Skeletal muscle satellite cell (primary cell): Measurements from ENCODE around the gene LZTR1.
A peak's percentile ranks its signal among the peaks of the same experiment; 100 is the strongest.
"Not testable (repeated sequence)": the region's sequence is repeated elsewhere in the genome, so short reads cannot be mapped to it uniquely, and the experiment has no call there.

Experiments used
- H3K27me3 ChIP-seq: 2 replicates; pipeline ENCODE4 v1.7.0; 2013; ENCODE audit warnings: low read length; ENCODE audit not compliant: control insufficient read depth, insufficient read depth
- H3K36me3 ChIP-seq: 2 replicates; pipeline ENCODE4 v1.7.0; 2013; ENCODE audit warnings: mild to moderate bottlenecking, control low read depth, low read length; ENCODE audit not compliant: insufficient read depth
- H3K4me1 ChIP-seq: 2 replicates; pipeline ENCODE4 v1.7.0; 2013; ENCODE audit warnings: low read length; ENCODE audit not compliant: control insufficient read depth, insufficient read depth
- H3K4me2 ChIP-seq: 2 replicates; pipeline ENCODE4 v1.7.0; 2013; ENCODE audit warnings: mild to moderate bottlenecking, low read length
- H3K4me3 ChIP-seq: 2 replicates; pipeline ENCODE4 v1.7.0; 2013; ENCODE audit warnings: low read length
- H3K9ac ChIP-seq: 2 replicates; pipeline ENCODE4 v1.7.0; 2013; ENCODE audit warnings: mild to moderate bottlenecking, low read depth, low read length, moderate library complexity
- H3K9me3 ChIP-seq: replicated peaks from 2 replicates; pipeline ENCODE4 v1.7.0; 2013; ENCODE audit warnings: mild to moderate bottlenecking, control low read depth, low read length

Gene LZTR1

GRCh38 chr22:20972014-20972694 lies 9.9 kb upstream of the LZTR1 start:
- not testable (repeated sequence) for H3K4me2 ChIP-seq, H3K4me1 ChIP-seq

GRCh38 chr22:20972933-20973577 lies 9.0 kb upstream of the LZTR1 start:
- H3K36me3 ChIP-seq = no peaks in the 10 kb centered on the region
- no peaks in the 10 kb centered on the region for H3K9me3 ChIP-seq
- no peaks in the 10 kb centered on the region for H3K4me1 ChIP-seq
- H3K27me3 ChIP-seq = peaks cover 11% of the 10 kb centered on the region
- no peak overlapping the region for H3K4me3 ChIP-seq
- H3K9ac ChIP-seq = no peak overlapping the region
- H3K4me2 ChIP-seq = no peak overlapping the region

More at GRCh38 chr22:20972014-20972694, 9.9 kb upstream of the LZTR1 start:
- not testable (repeated sequence) for H3K36me3 ChIP-seq, H3K4me3 ChIP-seq, H3K9me3 ChIP-seq, H3K9ac ChIP-seq
- H3K27me3 ChIP-seq = peaks cover 11% of the 10 kb centered on the region

GRCh38 chr22:20973634-20974286 lies 8.3 kb upstream of the LZTR1 start:
- Histone ChIP-seq H3K9ac (no peak overlapping the region), H3K4me1 (no peaks in the 10 kb centered on the region), H3K4me2 (no peak overlapping the region), H3K36me3 (no peaks in the 10 kb centered on the region), H3K4me3 (no peak overlapping the region), H3K9me3 (peaks cover 5% of the 10 kb centered on the region), H3K27me3 (peaks cover 11% of the 10 kb centered on the region)

DNA sequence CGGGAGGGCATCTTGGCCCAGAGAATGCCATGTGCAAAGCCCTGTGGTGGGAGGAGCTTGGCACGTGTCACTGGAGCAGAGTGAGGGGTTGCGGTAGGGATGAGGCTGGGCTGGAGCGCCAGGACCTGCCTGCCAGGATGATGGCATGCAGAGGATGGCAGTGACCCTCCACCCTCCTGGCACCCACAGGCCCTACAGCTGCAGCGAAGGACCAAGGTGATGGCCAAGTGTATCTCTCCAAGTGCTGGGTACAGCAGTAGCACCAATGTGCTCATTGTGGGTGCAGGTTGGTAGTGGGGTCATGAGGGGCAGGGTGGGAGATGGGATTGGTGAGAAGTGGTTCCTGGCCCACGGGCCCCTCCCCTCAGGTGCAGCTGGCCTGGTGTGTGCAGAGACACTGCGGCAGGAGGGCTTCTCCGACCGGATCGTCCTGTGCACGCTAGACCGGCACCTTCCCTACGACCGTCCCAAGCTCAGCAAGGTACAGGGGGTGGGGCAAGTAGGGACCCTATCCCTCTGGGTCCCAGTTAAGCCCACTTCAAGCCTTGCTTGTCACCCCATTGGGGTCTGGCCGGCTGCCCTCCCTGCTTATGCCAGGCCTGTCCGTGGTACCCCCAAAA lies 7.7 kb upstream of the LZTR1 start:
- H3K36me3 ChIP-seq = no peaks in the 10 kb centered on the region
- no peak overlapping the region for H3K4me2 ChIP-seq
- H3K4me1 ChIP-seq = peaks cover 2% of the 10 kb centered on the region
- H3K9ac ChIP-seq = no peak overlapping the region
- H3K9me3 ChIP-seq = peaks cover 8% of the 10 kb centered on the region
- no peak overlapping the region for H3K4me3 ChIP-seq
- peaks cover 11% of the 10 kb centered on the region for H3K27me3 ChIP-seq

GRCh38 chr22:20975541-20976290 lies 6.4 kb upstream of the LZTR1 start:
- Histone ChIP-seq H3K36me3 (no peaks in the 10 kb centered on the region), H3K4me2 (no peak overlapping the region), H3K4me1 (peaks cover 8% of the 10 kb centered on the region), H3K27me3 (peaks cover 11% of the 10 kb centered on the region), H3K4me3 (no peak overlapping the region), H3K9me3 (peaks cover 8% of the 10 kb centered on the region), H3K9ac (no peak overlapping the region)

DNA sequence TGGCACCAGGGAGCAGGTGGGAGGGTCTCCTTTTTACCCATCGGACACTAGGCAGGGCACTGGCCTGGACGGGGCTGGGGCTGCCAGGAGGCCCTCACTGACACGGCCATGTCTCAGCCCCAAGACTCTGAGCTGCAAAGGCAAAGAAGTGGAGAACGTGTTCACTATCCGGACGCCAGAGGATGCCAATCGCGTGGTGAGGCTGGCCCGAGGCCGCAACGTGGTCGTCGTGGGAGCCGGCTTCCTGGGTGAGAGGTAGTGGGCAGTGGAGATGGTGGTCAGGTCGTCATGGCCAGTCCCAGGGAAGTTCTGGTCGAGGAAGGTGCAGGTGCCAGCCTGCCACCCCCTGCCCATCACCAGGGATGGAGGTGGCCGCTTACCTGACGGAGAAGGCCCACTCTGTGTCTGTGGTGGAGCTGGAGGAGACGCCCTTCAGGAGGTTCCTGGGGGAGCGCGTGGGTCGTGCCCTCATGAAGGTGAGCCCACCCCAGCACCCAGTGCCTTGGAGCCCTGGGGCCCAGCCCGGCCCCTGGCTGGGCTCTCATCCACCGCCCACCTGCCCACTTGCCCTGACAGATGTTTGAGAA lies 5.7 kb upstream of the LZTR1 start:
- Histone ChIP-seq H3K9ac (no peak overlapping the region), H3K4me3 (no peak overlapping the region), H3K9me3 (peaks cover 8% of the 10 kb centered on the region)

DNA sequence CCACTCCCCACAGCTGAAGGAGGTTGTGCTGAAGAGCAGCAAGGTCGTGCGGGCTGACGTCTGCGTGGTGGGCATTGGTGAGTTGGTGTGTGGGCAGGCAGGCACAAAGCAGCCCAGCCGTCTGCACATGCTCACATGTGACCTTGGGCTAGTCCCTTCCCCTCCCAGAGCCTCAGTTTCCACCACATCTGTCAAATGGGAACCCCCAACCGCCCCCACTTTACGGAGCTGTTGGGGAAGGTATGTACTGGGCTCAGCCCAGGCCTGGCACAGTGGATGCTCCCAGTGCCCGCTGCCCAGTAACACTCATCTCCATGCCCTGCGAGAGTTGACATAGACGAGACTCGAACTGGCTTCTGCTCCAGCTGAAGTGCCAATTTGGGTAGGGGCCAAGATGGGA lies 5.1 kb upstream of the LZTR1 start:
- Histone ChIP-seq H3K9ac (no peak overlapping the region), H3K9me3 (peaks cover 8% of the 10 kb centered on the region), H3K4me3 (no peak overlapping the region), H3K36me3 (no peaks in the 10 kb centered on the region), H3K4me1 (peaks cover 16% of the 10 kb centered on the region), H3K27me3 (peaks cover 11% of the 10 kb centered on the region), H3K4me2 (no peak overlapping the region)

More for the DNA sequence above, 5.7 kb upstream of the LZTR1 start:
- Histone ChIP-seq H3K4me1 (peaks cover 13% of the 10 kb centered on the region), H3K36me3 (no peaks in the 10 kb centered on the region), H3K4me2 (no peak overlapping the region), H3K27me3 (peaks cover 11% of the 10 kb centered on the region)

GRCh38 chr22:20977516-20978170 lies 4.5 kb upstream of the LZTR1 start:
- Histone ChIP-seq H3K4me3 (no peak overlapping the region), H3K4me1 (peaks cover 16% of the 10 kb centered on the region), H3K27me3 (peaks cover 11% of the 10 kb centered on the region), H3K4me2 (no peak overlapping the region), H3K9ac (no peak overlapping the region), H3K9me3 (peaks cover 8% of the 10 kb centered on the region), H3K36me3 (no peaks in the 10 kb centered on the region)

- Histone ChIP-seq H3K36me3 (no peaks in the 10 kb centered on the region), H3K4me1 (peaks cover 23% of the 10 kb centered on the region), H3K9ac (no peak overlapping the region), H3K4me2 (no peak overlapping the region), H3K27me3 (peaks cover 11% of the 10 kb centered on the region), H3K9me3 (peaks cover 8% of the 10 kb centered on the region), H3K4me3 (no peak overlapping the region)
Observed at GRCh38 chr22:20978419-20978818, 3.7 kb upstream of the LZTR1 start.

GRCh38 chr22:20979243-20979809 lies 2.8 kb upstream of the LZTR1 start:
- peaks cover 5% of the 10 kb centered on the region for H3K36me3 ChIP-seq
- H3K27me3 ChIP-seq = peaks cover 4% of the 10 kb centered on the region
- peaks cover 8% of the 10 kb centered on the region for H3K9me3 ChIP-seq
- H3K4me3 ChIP-seq = no peak overlapping the region
- H3K4me2 ChIP-seq = peak overlapping the region; percentile 74
- peaks cover 26% of the 10 kb centered on the region for H3K4me1 ChIP-seq
- peak overlapping the region; percentile 21 for H3K9ac ChIP-seq
